DOHH2 (cell line): ENCODE data around the gene EIF2S3.
"Not testable (repeated sequence)": the region's sequence is repeated elsewhere in the genome, so short reads cannot be mapped to it uniquely, and the experiment has no call there.

ENCODE experiments used
- H3F3A ChIP-seq: fragments of 200-600 bp; sonication (generic), shearing (Covaris generic); 2 replicates; pipeline ENCODE4 v1.6.0; 2016; ENCODE audit warnings: antibody characterized with exemption, mild to moderate bottlenecking; ENCODE audit not compliant: control insufficient read depth, insufficient read depth
- H3K27ac ChIP-seq: fragments of 200-600 bp; sonication (generic); 2 replicates; pipeline ENCODE4 v1.5.1; 2014; ENCODE audit warnings: low read depth, mild to moderate bottlenecking, low read length, moderate library complexity
- H3K27me3 ChIP-seq: fragments of 200-600 bp; sonication (generic); 2 replicates; pipeline ENCODE4 v1.6.1; 2014; ENCODE audit warnings: mild to moderate bottlenecking, low read length, mixed read lengths; ENCODE audit not compliant: control insufficient read depth
- H3K36me3 ChIP-seq: fragments of 200-600 bp; sonication (generic); 2 replicates; pipeline ENCODE4 v1.6.1; 2014; ENCODE audit warnings: mild to moderate bottlenecking, low read length, moderate library complexity, mixed read lengths; ENCODE audit not compliant: control insufficient read depth
- H3K4me1 ChIP-seq: fragments of 200-600 bp; sonication (generic); 2 replicates; pipeline ENCODE4 v1.6.1; 2014; ENCODE audit warnings: mild to moderate bottlenecking, low read length, mixed read lengths; ENCODE audit not compliant: control insufficient read depth
- H3K4me2 ChIP-seq: fragments of 200-600 bp; sonication (generic); 2 replicates; pipeline ENCODE4 v1.6.0; 2014; ENCODE audit warnings: mild to moderate bottlenecking, low read length, moderate library complexity
- H3K4me3 ChIP-seq: fragments of 200-600 bp; sonication (generic); 2 replicates; pipeline ENCODE4 v1.5.1; 2014; ENCODE audit warnings: mild to moderate bottlenecking, low read length, mixed read lengths
- H3K79me2 ChIP-seq: fragments of 200-600 bp; sonication (generic); 2 replicates; pipeline ENCODE4 v1.6.1; 2014; ENCODE audit warnings: mild to moderate bottlenecking, low read length, mixed read lengths; ENCODE audit not compliant: control insufficient read depth
- H3K9me2 ChIP-seq: fragments of 200-600 bp; sonication (generic); replicated peaks from 2 replicates; pipeline ENCODE4 v1.6.1; 2014; ENCODE audit warnings: mild to moderate bottlenecking, low read length, mixed read lengths; ENCODE audit not compliant: control insufficient read depth
- H3K9me3 ChIP-seq: fragments of 200-600 bp; sonication (generic); 2 replicates; pipeline ENCODE4 v1.6.1; 2014; ENCODE audit warnings: antibody characterized with exemption, low read length, mixed read lengths; ENCODE audit not compliant: control insufficient read depth, insufficient read depth
- H4K20me1 ChIP-seq: fragments of 200-600 bp; sonication (generic); 2 replicates; pipeline ENCODE4 v1.6.0; 2014; ENCODE audit warnings: low read depth, mild to moderate bottlenecking, antibody characterized with exemption, low read length, moderate library complexity; ENCODE audit not compliant: control insufficient read depth, insufficient read depth
- EZH2phosphoT487 ChIP-seq: fragments of 200-600 bp; sonication (generic); IDR thresholded peaks from 2 replicates; pipeline ENCODE4 v1.6.1; 2017; ENCODE audit warnings: borderline replicate concordance, mild to moderate bottlenecking, antibody characterized with exemption, low read length, moderate library complexity, mixed read lengths
- TF ChIP-seq, protein P1 (sequence below): fragments of 200-600 bp; sonication (generic); IDR thresholded peaks from one replicate; pipeline ENCODE4 v1.5.1; 2014; ENCODE audit warnings: antibody characterized with exemption, mild to moderate bottlenecking, low read depth, low read length; ENCODE audit not compliant: poor library complexity, severe bottlenecking

Gene EIF2S3

DNA sequence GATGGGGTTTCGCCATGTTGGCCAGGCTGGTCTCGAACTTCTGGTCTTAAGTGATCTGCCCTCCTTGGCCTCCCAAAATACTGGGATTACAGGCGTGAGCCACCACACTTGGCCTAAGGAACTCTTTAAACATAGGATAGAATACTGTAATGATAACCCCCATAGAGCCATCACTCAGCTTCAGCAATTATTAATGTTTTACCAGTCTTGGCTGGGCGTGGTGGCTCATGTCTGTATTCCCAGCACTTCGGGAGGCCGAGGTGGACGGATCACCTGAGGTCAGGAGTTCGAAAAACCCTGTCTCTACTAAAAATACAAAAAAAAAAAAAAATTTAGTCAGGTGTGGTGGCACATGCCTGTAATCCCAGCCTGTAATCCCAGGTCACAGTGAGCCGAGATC lies 15.1 kb downstream of the EIF2S3 start:
- no peaks in the 10 kb centered on the region for H4K20me1 ChIP-seq
- H3K36me3 ChIP-seq, result peaks cover 72% of the 10 kb centered on the region
- no peak for TF ChIP-seq EZH2phosphoT487
- TF ChIP-seq, protein P1, sequence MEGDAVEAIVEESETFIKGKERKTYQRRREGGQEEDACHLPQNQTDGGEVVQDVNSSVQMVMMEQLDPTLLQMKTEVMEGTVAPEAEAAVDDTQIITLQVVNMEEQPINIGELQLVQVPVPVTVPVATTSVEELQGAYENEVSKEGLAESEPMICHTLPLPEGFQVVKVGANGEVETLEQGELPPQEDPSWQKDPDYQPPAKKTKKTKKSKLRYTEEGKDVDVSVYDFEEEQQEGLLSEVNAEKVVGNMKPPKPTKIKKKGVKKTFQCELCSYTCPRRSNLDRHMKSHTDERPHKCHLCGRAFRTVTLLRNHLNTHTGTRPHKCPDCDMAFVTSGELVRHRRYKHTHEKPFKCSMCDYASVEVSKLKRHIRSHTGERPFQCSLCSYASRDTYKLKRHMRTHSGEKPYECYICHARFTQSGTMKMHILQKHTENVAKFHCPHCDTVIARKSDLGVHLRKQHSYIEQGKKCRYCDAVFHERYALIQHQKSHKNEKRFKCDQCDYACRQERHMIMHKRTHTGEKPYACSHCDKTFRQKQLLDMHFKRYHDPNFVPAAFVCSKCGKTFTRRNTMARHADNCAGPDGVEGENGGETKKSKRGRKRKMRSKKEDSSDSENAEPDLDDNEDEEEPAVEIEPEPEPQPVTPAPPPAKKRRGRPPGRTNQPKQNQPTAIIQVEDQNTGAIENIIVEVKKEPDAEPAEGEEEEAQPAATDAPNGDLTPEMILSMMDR, result no peak
- H3K9me3 ChIP-seq, result no peaks in the 10 kb centered on the region
- no peak overlapping the region for H3K4me3 ChIP-seq
- no peaks in the 10 kb centered on the region for H3K27me3 ChIP-seq
- 0 out of 2 replicates have a peak, but pooled peaks cover 4% of the 10 kb centered on the region for H3F3A ChIP-seq
- no peaks in the 10 kb centered on the region for H3K4me1 ChIP-seq
- peaks cover 5% of the 10 kb centered on the region for H3K79me2 ChIP-seq
- H3K9me2 ChIP-seq, result no peaks in the 10 kb centered on the region
- H3K4me2 ChIP-seq, result no peak overlapping the region
- H3K27ac ChIP-seq, result no peak overlapping the region

DNA sequence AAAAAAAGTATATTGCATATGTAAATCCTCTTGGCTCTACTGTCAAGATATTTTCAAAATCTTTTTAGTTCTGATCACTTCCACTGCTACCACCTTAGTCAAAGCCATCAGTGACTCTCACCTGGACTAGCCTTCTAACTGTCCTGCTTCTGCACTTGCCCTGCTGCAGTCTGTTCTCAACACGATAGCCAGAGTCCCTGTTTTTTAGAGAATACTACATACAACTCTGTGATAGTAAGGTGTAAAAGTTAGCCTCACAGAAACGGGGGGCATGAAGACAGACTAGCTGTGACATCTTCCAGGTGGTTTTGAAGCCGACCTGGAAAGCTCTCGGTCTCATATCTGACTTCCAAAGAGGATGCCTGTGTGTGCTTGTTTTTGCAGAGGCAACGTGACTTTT lies 24.7 kb downstream of the EIF2S3 start:
- no peak overlapping the region for H3K27ac ChIP-seq
- no peaks in the 10 kb centered on the region for H3K79me2 ChIP-seq
- H3K9me3 ChIP-seq, result no peaks in the 10 kb centered on the region
- H3F3A ChIP-seq, result peaks cover 10% of the 10 kb centered on the region
- no peaks in the 10 kb centered on the region for H4K20me1 ChIP-seq
- no peak overlapping the region for H3K4me3 ChIP-seq
- H3K4me1 ChIP-seq, result peaks cover 8% of the 10 kb centered on the region
- no peaks in the 10 kb centered on the region for H3K27me3 ChIP-seq
- peaks cover 30% of the 10 kb centered on the region for H3K36me3 ChIP-seq
- H3K9me2 ChIP-seq, result no peaks in the 10 kb centered on the region
- TF ChIP-seq, protein P1, result no peak
- TF ChIP-seq EZH2phosphoT487, result no peak
- no peak overlapping the region for H3K4me2 ChIP-seq

GRCh38 chrX:24080245-24080644 lies 25.5 kb downstream of the EIF2S3 start:
- not testable (repeated sequence) for H3K27ac ChIP-seq, H3K9me3 ChIP-seq, H3K4me1 ChIP-seq, H3K79me2 ChIP-seq, H3K4me3 ChIP-seq, H3K9me2 ChIP-seq, H3K4me2 ChIP-seq, H4K20me1 ChIP-seq, H3F3A ChIP-seq, H3K27me3 ChIP-seq
- peaks cover 23% of the 10 kb centered on the region for H3K36me3 ChIP-seq

GRCh38 chrX:24080704-24081103 lies 25.9 kb downstream of the EIF2S3 start:
- Histone ChIP-seq H3K9me3 (no peaks in the 10 kb centered on the region), H3K79me2 (no peaks in the 10 kb centered on the region), H3K27me3 (no peaks in the 10 kb centered on the region), H3F3A (peaks cover 10% of the 10 kb centered on the region), H3K4me3 (no peak overlapping the region), H4K20me1 (no peaks in the 10 kb centered on the region), H3K4me2 (no peak overlapping the region), H3K27ac (no peak overlapping the region), H3K4me1 (peaks cover 8% of the 10 kb centered on the region), H3K9me2 (no peaks in the 10 kb centered on the region), H3K36me3 (peaks cover 18% of the 10 kb centered on the region)
- TF ChIP-seq, protein P1, result no peak
- TF ChIP-seq EZH2phosphoT487, result no peak
